HepG2 (cell line): ENCODE results near the gene CHMP5.

Experiments used
- CBX5 ChIP-seq: sonication (generic); formaldehyde crosslinking; IDR thresholded peaks from 2 replicates; pipeline ENCODE4 v1.4.0; 2020; ENCODE audit warnings: missing genetic modification reagents, borderline replicate concordance
- CREM ChIP-seq, 2 experiments: sonication (generic) in 1 of 2; formaldehyde crosslinking in 1 of 2; IDR thresholded peaks; 2 replicates each; pipeline versions ENCODE4 v1.4.0 to v1.6.1; 2016 to 2020; ENCODE audit warnings: antibody characterized with exemption in 1 of 2, mild to moderate bottlenecking in 1 of 2, missing genetic modification reagents in 1 of 2
- CTCF ChIP-seq: sonication (generic); formaldehyde crosslinking; IDR thresholded peaks from 2 replicates; pipeline ENCODE4 v1.5.0; 2020; ENCODE audit warnings: mild to moderate bottlenecking, missing genetic modification reagents, moderate library complexity
- MED8 ChIP-seq: sonication (generic); formaldehyde crosslinking; IDR thresholded peaks from 2 replicates; pipeline ENCODE4 v1.8.1; 2023; ENCODE audit warnings: mild to moderate bottlenecking, missing genetic modification reagents; ENCODE audit not compliant: insufficient replicate concordance
- PLSCR1 ChIP-seq: sonication (generic); formaldehyde crosslinking; IDR thresholded peaks from 2 replicates; pipeline ENCODE4 v1.5.0; 2020; ENCODE audit warnings: missing genetic modification reagents, mild to moderate bottlenecking, borderline replicate concordance
- POLR2A ChIP-seq, 2 experiments: IDR thresholded peaks; 2 replicates each; pipeline ENCODE4 v1.6.1; 2011; ENCODE audit warnings: low read depth in 2 of 2, low read length in 2 of 2, mild to moderate bottlenecking in 1 of 2, moderate library complexity in 1 of 2; ENCODE audit not compliant: insufficient read depth in 1 of 2
- REST ChIP-seq, 2 experiments: IDR thresholded peaks; 2 replicates each; pipeline ENCODE4 v1.6.1; 2011 to 2012; ENCODE audit warnings: low read length in 2 of 2, borderline replicate concordance in 1 of 2, low read depth in 1 of 2, mild to moderate bottlenecking in 1 of 2, moderate library complexity in 1 of 2
- SOX6 ChIP-seq, 2 experiments: fragments of 450-650 bp in 1 of 2; sonication (generic) in 1 of 2; formaldehyde crosslinking in 1 of 2; IDR thresholded peaks; 2 replicates each; pipeline versions ENCODE4 v1.4.0 to v1.6.1; 2017 to 2020; ENCODE audit warnings: antibody characterized with exemption in 1 of 2, mild to moderate bottlenecking in 1 of 2, missing genetic modification reagents in 1 of 2
- TCF12 ChIP-seq, 2 experiments: fragments of 450-650 bp in 1 of 2; sonication (generic) in 1 of 2; formaldehyde crosslinking in 1 of 2; IDR thresholded peaks; 2 replicates each; pipeline versions ENCODE4 v1.6.1 to v1.8.0; 2017 to 2022; ENCODE audit warnings: antibody characterized with exemption in 1 of 2, mild to moderate bottlenecking in 1 of 2, missing genetic modification reagents in 1 of 2, moderate library complexity in 1 of 2
- ZFX ChIP-seq: sonication (generic); formaldehyde crosslinking; IDR thresholded peaks from 2 replicates; pipeline ENCODE4 v1.4.0; 2020; ENCODE audit warnings: mild to moderate bottlenecking, low read depth, missing genetic modification reagents, moderate library complexity
- ZNF639 ChIP-seq: conservative IDR thresholded peaks from 2 replicates; pipeline ENCODE4 v1.6.1; 2018; ENCODE audit warnings: missing genetic modification reagents

GRCh38 chr9:33270146-33270545 is 5.3 kb downstream of the CHMP5 start:
- no peak for TF ChIP-seq CTCF
- TF ChIP-seq CBX5 (CRISPR knock-in tag): no peak
- no peak for TF ChIP-seq PLSCR1 (CRISPR knock-in tag)
- TF ChIP-seq REST (IDR thresholded peaks at IDR 0.05; ENCODE audit: borderline replicate concordance in 1 of 2, low read depth in 1 of 2, low read length in 2 of 2): no peak
- no peak for TF ChIP-seq SOX6 (IDR thresholded peaks at IDR 0.05)
- no peak for TF ChIP-seq SOX6 (CRISPR knock-in tag; IDR thresholded peaks at IDR 0.05)
- TF ChIP-seq MED8 (CRISPR knock-in tag): no peak
- no peak for TF ChIP-seq CREM (IDR thresholded peaks at IDR 0.05)
- TF ChIP-seq CREM (CRISPR knock-in tag; IDR thresholded peaks at IDR 0.05): no peak
- TF ChIP-seq ZFX (CRISPR knock-in tag): no peak
- no peak for TF ChIP-seq TCF12 (IDR thresholded peaks at IDR 0.05)
- TF ChIP-seq TCF12 (CRISPR knock-in tag; IDR thresholded peaks at IDR 0.05): no peak
- TF ChIP-seq POLR2A (IDR thresholded peaks at IDR 0.05; ENCODE audit: insufficient read depth in 1 of 2, low read depth in 2 of 2, low read length in 2 of 2): no peak
- no peak for TF ChIP-seq ZNF639 (CRISPR knock-in tag)
